Measurements from ENCODE around the gene FGF14.

DNA sequence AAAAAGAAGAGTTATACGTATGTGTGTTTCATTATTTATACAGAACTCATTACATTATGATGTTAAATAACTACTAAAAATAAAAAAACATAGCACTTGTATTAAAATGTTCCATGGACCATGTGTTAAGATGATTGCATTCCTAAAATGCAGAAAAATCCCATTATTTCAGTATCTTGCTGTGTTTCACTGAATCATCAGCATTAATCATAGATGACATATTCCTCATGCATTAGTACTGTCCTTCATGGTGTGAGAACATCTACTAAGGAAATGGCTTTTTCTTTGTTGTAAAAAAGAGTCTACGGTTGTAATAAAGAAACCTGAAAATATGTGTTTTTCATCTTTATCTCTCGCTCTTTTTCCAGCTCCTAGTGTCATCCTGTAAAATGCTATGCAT, 416.5 kb downstream of the FGF14 start:
- TF ChIP-seq, protein P1, sequence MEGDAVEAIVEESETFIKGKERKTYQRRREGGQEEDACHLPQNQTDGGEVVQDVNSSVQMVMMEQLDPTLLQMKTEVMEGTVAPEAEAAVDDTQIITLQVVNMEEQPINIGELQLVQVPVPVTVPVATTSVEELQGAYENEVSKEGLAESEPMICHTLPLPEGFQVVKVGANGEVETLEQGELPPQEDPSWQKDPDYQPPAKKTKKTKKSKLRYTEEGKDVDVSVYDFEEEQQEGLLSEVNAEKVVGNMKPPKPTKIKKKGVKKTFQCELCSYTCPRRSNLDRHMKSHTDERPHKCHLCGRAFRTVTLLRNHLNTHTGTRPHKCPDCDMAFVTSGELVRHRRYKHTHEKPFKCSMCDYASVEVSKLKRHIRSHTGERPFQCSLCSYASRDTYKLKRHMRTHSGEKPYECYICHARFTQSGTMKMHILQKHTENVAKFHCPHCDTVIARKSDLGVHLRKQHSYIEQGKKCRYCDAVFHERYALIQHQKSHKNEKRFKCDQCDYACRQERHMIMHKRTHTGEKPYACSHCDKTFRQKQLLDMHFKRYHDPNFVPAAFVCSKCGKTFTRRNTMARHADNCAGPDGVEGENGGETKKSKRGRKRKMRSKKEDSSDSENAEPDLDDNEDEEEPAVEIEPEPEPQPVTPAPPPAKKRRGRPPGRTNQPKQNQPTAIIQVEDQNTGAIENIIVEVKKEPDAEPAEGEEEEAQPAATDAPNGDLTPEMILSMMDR (IDR thresholded peaks at IDR 0.05; ENCODE audit: extremely low read depth in 1 of 2, insufficient read depth in 1 of 2, low read depth in 1 of 2, low read length in 2 of 2), result no peak
- no peak for TF ChIP-seq EZH2 (IDR thresholded peaks at IDR 0.05; ENCODE audit: borderline replicate concordance, low read depth, low read length, severe bottlenecking)
- TF ChIP-seq MYC (IDR thresholded peaks at IDR 0.05; ENCODE audit: low read depth, low read length), result no peak
- no peak for TF ChIP-seq POLR2AphosphoS5 (IDR thresholded peaks at IDR 0.05; ENCODE audit: insufficient read depth, low read depth, low read length)
- no peak for TF ChIP-seq POLR2A (IDR thresholded peaks at IDR 0.05; ENCODE audit: low read depth, low read length)
- no peak for TF ChIP-seq FOS (IDR thresholded peaks at IDR 0.05; ENCODE audit: borderline replicate concordance, insufficient read depth, low read length)
- no peak for TF ChIP-seq MAX (IDR thresholded peaks at IDR 0.05; ENCODE audit: insufficient read depth, insufficient read length)
- TF ChIP-seq JUN (IDR thresholded peaks at IDR 0.05; ENCODE audit: borderline replicate concordance, insufficient read depth, insufficient read length, low read depth), result no peak
- no peak for TF ChIP-seq GATA2 (IDR thresholded peaks at IDR 0.05; ENCODE audit: insufficient read depth, insufficient read length, low read depth, low read length)
